Endometrial microvascular endothelial cells (primary cell): ENCODE data around the gene ADAMTS17. TPM values are rescaled to one million over a fixed set of nuclear protein-coding genes. Genes with fewer than 3 reads are reported as not detected.

Experiments
- in situ Hi-C: cut with HindIII; loops from 2 replicates; pipeline ENCODE4 v1.10.0; 2017; ENCODE audit warnings: low sequenced_read_pairs, low pct_unique_long_range_greater_than_20kb; ENCODE audit errors: inconsistent ontology term
- total RNA-seq: library from RNA; depleted of rRNA; stranded (reverse); fragments of >200 nt; gene quantifications from one replicate; pipeline ENCODE4 v1.2.3, GENCODE V29; 2015; ENCODE audit errors: inconsistent ontology term

The ADAMTS17 gene
- total RNA-seq, 1 donor from 2014 or later: not detected

- in situ Hi-C loops: no loop called here
Measured at GRCh38 chr15:100169615-100170290, 172.0 kb downstream of the ADAMTS17 start.

DNA sequence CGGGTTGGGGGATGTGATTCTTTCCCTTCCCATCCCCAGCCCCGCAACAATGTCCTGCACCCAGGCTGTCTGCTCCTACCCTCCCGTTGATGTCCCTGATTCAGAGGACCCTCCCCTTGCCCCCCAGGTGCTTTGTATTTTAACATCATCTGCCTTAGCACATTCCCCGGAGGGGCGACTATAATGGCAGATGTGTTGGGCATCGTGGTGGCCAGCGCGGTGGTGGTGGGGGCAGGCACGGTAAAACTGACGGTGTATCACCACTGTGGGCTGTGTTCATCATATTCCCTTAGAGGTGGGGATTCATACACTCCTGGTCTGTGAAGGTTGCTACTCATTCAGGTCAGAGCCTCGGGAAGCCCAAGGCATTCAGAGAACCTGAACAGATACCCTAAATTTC, 173.0 kb downstream of the ADAMTS17 start:
- in situ Hi-C loops: no loop called here

DNA sequence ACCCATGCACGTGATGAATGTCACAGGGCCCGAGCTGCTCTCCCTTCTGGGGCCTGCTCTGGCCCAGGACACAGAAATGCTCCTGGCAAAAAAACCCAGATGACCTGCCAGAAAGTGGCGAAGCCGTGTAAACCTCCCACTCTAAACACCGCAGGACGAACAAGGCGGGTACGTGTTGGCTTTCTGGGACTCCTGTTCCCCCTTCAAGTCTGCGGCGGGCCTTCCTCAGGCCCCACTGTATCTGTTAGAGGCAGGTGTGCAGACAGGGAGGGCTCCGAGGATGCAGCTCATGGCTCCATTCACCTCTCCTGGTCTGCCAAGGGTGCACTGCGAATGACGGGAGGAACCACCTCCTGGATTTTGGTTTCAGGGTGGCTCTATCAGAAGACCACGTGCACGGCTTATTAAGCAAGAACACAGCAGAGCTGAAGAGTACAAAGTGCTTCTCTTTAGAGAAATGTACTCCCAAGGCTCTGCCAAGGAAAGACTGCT, 173.8 kb downstream of the ADAMTS17 start:
- in situ Hi-C loops: no loop called here

GRCh38 chr15:100166313-100166712, 175.5 kb downstream of the ADAMTS17 start:
- in situ Hi-C loops: no loop called here

DNA sequence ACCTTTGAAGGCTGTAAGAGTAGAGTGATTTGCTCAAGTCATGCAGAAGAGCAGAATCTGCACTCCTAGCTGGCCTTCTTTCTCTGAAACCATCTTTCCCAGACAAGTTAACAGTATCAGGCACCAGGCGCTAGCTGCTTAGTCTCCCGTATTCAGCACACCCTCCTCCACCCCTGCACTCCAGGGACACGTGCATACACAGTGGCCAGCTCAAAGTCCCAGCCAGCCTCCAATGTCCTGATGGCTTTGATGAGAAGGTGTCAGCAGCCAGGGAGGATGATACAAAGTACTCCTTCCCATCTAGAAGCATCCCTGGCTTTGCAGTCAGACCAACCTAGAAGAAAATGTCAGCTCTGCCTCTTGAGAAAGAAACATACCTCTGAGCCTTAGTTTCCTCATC, 177.8 kb downstream of the ADAMTS17 start:
- in situ Hi-C loops: no loop called here

GRCh38 chr15:100160953-100161352, 180.8 kb downstream of the ADAMTS17 start:
- in situ Hi-C loops: no loop called here

GRCh38 chr15:100159436-100159835, 182.3 kb downstream of the ADAMTS17 start:
- in situ Hi-C loops: no loop called here

- in situ Hi-C loops: no loop called here
Measured at GRCh38 chr15:100158356-100158755, 183.4 kb downstream of the ADAMTS17 start.

DNA sequence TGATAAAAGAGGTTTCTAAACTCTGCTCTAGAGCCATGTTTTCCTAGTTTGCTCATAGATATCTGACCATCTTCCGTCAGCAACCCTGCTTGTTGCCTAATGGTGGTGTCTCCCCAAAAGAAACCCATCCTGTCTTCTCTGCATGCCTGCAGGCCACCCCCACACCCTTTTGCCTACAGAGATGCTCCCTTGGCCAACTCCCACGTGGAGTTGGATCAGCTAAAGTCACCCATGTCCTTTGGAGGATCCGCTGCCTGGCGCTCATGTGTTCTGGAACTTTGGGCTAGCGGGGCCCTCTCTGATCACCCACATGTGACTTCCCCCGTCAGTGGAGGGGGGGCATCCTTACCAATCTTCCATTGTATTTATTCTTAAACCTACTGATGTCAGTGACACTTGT, 185.6 kb downstream of the ADAMTS17 start:
- in situ Hi-C loops: no loop called here

GRCh38 chr15:100154338-100154737, 187.4 kb downstream of the ADAMTS17 start:
- in situ Hi-C loops: no loop called here

- in situ Hi-C loops: no loop called here
Measured at GRCh38 chr15:100152463-100152862, 189.3 kb downstream of the ADAMTS17 start.

DNA sequence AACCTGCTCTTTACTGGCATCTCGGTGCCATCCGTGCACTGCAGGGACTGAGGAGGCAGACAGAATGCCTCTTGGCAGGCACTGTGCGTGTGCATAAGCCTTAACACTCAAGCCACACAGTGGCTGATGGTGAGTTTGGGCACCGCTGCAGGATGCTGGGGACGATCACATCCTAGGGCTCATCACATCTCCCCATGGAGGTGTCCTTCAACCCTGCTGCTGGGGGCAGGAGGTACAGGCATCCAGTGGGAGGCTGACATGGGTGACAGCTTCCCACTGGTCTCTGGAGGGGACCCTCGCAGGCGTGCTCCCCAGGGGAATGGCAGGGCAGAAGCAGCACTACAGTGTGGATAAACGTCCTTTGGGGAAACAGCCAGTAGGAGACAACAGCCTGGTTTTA, 190.9 kb downstream of the ADAMTS17 start:
- in situ Hi-C loops: no loop called here

GRCh38 chr15:100147828-100148227, 193.9 kb downstream of the ADAMTS17 start:
- in situ Hi-C loops: no loop called here

GRCh38 chr15:100143378-100143777, 198.4 kb downstream of the ADAMTS17 start:
- in situ Hi-C loops: no loop called here

- in situ Hi-C loops: no loop called here
Measured at GRCh38 chr15:100141311-100142001, 200.3 kb downstream of the ADAMTS17 start.

DNA sequence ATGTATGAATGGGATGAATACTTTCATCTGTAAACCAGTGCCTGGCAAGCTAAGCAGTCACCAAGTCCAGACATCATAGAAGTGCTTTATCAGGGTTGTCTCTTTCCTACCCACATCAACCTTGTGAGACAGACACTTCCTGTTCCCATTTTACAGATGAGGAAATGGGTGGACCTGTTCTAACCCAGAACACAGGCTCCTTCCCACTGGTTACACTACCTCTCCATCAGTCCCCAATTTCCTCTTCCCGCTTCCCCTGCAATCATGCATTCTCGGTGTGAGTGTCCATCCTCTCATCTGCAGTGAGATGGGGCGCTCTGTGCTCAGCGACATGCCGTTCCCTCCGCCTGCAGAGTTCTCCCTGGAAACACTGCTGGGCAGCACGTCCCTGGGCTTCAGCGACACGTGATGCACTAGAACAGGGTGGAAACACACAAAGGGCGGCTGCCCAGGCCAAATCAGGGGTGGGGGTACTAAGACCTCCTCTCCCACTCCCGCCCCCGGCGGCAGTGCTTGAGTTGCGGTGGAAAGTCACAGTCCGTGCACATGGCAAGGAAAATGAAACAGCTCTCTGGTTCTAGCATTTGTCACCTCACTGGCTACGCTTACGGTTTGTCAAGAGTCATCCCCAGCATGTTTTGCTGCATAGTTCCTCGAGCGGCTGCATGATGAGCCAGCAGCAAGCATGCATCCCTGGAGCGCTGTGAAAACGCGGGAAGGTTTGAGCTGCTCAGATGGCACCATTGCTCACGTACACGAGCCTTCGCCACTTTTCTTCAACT, 201.1 kb downstream of the ADAMTS17 start:
- in situ Hi-C loops: no loop called here

DNA sequence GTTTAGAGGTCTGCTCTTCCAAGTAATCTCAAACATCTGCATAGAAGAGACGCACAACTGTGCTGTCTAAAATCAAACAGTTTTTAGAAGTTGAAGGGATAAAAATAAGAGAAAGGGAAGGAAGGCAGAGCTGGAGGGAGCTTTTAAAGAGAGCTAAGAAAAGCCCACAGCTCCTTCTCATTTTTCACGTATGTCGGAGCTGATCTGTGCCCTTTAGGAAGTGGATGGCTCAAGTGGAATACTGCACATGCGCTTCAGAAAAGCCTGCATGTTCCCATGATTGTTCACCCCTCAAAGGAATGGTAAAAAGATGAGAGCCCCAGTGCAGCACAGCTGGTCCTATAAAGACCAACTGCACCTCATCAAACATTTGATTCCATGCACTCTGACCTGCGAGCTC, 207.2 kb downstream of the ADAMTS17 start:
- in situ Hi-C loops: no loop called here

DNA sequence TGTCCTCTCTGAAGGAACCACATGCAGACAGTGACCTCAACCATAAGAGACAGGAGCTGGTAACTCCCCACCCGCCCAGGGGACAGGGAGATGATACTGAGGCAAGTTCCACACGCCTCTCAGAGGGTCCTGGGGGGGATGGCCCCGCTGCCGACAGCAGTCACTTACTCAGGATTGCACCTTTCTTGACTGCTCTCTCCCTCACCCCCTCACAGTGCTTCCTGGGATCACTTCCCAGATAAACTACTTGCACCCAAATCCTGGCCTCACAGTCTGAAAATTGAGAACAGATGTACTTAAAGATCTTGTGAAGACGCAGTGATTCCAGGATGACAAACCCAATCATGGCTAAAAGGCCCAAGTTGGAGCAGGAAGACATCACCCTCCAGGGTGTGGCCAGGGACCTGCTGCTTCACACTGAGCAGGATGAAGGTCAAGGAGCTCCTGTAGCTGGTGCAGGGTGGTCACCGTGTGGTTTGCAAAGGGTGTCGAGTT, 207.6 kb downstream of the ADAMTS17 start:
- in situ Hi-C loops: no loop called here

DNA sequence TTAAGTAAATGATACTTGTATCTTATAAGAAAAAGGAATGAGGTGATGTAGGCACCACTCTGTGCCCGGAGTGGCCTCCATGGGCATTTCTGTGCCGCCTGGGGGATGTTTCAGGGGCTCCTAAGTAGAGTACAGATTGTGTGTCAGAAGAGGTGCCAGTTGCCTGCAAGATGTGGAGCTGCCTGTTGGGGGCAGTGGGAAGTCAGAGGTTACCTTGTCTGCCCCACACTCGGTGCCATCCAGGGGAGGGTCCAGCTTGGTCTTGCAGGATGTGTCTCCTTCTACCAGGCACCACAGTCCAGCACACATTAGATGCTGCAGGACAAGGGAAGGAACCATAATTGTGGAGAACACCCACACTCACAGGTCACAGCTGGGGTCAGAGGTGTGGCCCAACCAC, 208.8 kb downstream of the ADAMTS17 start:
- in situ Hi-C loops: no loop called here

- in situ Hi-C loops: no loop called here
Measured at GRCh38 chr15:100132309-100132708, 209.5 kb downstream of the ADAMTS17 start.
